Measurements from ENCODE around the gene SPATA20.

Gene SPATA20

DNA sequence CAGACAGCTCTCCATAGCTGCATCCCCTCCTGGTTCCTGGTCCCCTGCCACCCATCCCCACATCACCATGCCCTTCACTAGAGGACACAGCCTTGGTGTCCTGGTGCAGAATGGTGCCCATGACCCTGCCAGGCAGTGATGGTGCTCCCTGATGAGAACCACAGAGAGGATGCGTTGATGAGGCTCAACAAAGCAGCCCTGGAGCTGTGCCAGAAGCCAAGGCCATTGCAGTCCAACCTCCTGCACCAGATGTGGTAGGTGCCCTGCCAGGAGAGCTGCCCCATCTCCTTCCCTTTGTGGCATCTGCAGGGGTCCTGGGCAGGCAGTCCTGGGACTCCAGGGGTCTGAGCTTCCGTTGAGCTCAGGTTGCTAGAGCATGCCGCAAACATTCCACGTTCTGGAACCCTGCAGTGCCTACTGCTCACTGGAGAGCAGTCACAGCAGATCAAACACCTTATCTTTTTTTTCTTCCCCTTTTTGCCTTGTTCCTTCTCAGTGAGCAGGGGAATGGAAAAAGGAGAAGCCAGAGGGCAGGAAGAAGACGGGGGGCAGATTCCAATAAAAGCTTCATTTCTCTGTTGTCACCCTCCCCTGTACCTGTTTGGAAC is 19.7 kb upstream of the SPATA20 start:
- no peak overlapping the region for H3K27ac ChIP-seq (ENCODE audit: extremely low read depth, low read depth, low read length)
- TF ChIP-seq ZIC2 (tag by site-specific recombination; IDR thresholded peaks at IDR 0.05) (peak; percentile 100), ZNF473 (tag by site-specific recombination; IDR thresholded peaks at IDR 0.05) (no peak)
- POLR2A ChIA-PET = interaction anchor here (1.1 kb wide), 1 partner anchor 9 kb away, joined by 3 read pairs; no protein-coding TSS in a partner anchor
- H3K4me3 ChIP-seq (ENCODE audit: low read depth, low read length) = no peak overlapping the region
- CTCF ChIA-PET = no interaction called here
- H3K4me1 ChIP-seq (ENCODE audit: control insufficient read depth, insufficient read depth, low read length) = peaks cover 9% of the 10 kb centered on the region
- no peaks in the 10 kb centered on the region for H3K36me3 ChIP-seq (ENCODE audit: control insufficient read depth in 2 of 2, insufficient read depth in 1 of 2, low read length in 2 of 2)
- H3K9me3 ChIP-seq (ENCODE audit: control insufficient read depth, insufficient read depth, low read depth, low read length) = no peaks in the 10 kb centered on the region

DNA sequence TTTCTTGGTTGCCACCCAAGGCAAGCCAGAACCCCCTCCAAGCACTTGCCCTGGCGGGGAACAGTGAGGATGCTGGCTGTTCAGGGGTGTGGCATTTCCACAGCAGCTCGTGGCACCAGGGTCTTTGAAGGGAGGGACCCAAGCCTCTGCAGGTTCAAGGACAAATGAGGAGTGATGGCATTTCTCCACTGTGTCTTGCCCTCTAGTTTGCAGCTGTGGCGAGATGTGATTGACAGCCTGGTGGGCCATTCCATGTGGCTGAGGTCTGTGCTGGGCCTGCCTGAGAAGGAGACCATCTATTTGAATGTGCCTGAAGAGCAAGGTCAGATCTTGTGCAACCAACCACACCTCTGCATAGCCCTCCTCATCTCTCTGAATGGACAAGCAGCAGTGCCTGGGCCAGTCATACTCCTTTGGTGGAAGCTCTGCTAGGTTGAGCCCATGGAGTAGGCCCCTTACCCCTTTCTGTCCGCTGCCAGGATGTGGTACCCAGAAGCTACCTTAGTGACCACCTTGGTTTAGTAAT is 19.0 kb upstream of the SPATA20 start:
- TF ChIP-seq ZFP41 (tag by site-specific recombination; IDR thresholded peaks at IDR 0.05; ENCODE audit: borderline replicate concordance) = no peak
- TF ChIP-seq ZNF133 (tag by site-specific recombination; IDR thresholded peaks at IDR 0.05) = no peak
- no peak for TF ChIP-seq ZNF664 (tag by site-specific recombination; IDR thresholded peaks at IDR 0.05)
- no peak for TF ChIP-seq ZNF174 (tag by site-specific recombination; IDR thresholded peaks at IDR 0.05)
- no peak for TF ChIP-seq ZNF791 (tag by site-specific recombination; IDR thresholded peaks at IDR 0.05)
- no peak for TF ChIP-seq INSM2 (tag by site-specific recombination; IDR thresholded peaks at IDR 0.05)
- TF ChIP-seq ZNF701 (tag by site-specific recombination; IDR thresholded peaks at IDR 0.05) = no peak
- no peak overlapping the region for H3K4me3 ChIP-seq (ENCODE audit: low read depth, low read length)
- H3K36me3 ChIP-seq (ENCODE audit: control insufficient read depth in 2 of 2, insufficient read depth in 1 of 2, low read length in 2 of 2) = no peaks in the 10 kb centered on the region
- H3K27ac ChIP-seq (ENCODE audit: extremely low read depth, low read depth, low read length) = no peak overlapping the region
- ChIA-PET CTCF (no interaction called here), POLR2A (interaction anchor here (0.7 to 1.1 kb wide), 2 partner anchors 9 to 29 kb away, joined by 3 to 5 read pairs; no protein-coding TSS in a partner anchor)
- no peaks in the 10 kb centered on the region for H3K9me3 ChIP-seq (ENCODE audit: control insufficient read depth, insufficient read depth, low read depth, low read length)
- H3K4me1 ChIP-seq (ENCODE audit: control insufficient read depth, insufficient read depth, low read length) = peaks cover 10% of the 10 kb centered on the region

DNA sequence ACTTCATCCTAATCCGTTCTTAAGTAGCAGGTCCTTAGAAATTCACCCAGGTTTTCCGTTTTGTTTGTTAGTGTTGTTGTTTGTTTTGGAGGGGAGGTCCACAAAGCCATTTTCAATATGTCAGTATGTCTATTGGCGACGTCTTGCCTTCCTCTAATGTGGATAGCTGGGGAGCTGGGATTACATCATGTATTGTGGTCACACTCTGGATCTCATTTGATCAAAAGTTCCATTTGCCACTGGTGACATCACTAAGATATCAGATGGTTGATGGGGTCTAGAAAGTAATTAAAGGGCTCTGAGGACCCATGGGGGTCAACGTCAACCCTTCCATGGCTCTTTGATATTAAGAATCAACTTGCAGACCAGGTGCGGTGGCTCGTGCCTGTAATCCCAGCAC is 17.1 kb upstream of the SPATA20 start:
- no peak overlapping the region for H3K27ac ChIP-seq (ENCODE audit: extremely low read depth, low read depth, low read length)
- no peaks in the 10 kb centered on the region for H3K9me3 ChIP-seq (ENCODE audit: control insufficient read depth, insufficient read depth, low read depth, low read length)
- peaks cover 19% of the 10 kb centered on the region for H3K4me1 ChIP-seq (ENCODE audit: control insufficient read depth, insufficient read depth, low read length)
- H3K4me3 ChIP-seq (ENCODE audit: low read depth, low read length) = no peak overlapping the region
- ChIA-PET CTCF (interaction anchor here (0.6 to 0.8 kb wide), 2 partner anchors 15 to 600 kb away, joined by 3 read pairs; no protein-coding TSS in a partner anchor), POLR2A (no interaction called here)
- peak; percentile 80 for TF ChIP-seq ATF2 (tag by site-specific recombination; IDR thresholded peaks at IDR 0.05; ENCODE audit: low read depth)
- no peak for TF ChIP-seq ZSCAN16 (tag by site-specific recombination; IDR thresholded peaks at IDR 0.05)
- TF ChIP-seq ZSCAN5A (tag by site-specific recombination; IDR thresholded peaks at IDR 0.05) = no peak
- no peak for TF ChIP-seq ZNF174 (tag by site-specific recombination; IDR thresholded peaks at IDR 0.05)
- TF ChIP-seq ZNF266 (tag by site-specific recombination; IDR thresholded peaks at IDR 0.05; ENCODE audit: low read depth) = no peak
- TF ChIP-seq KLF10 (tag by site-specific recombination; IDR thresholded peaks at IDR 0.05) = no peak
- no peaks in the 10 kb centered on the region for H3K36me3 ChIP-seq (ENCODE audit: control insufficient read depth in 2 of 2, insufficient read depth in 1 of 2, low read length in 2 of 2)

Measured in HEK293 (cell line).